Peyer's patch (tissue), 4 donors: ENCODE measurements around the gene ATP2B3.

Experiments used
- POLR2A ChIP-seq, 2 donors: fragments of 450-650 bp; IDR thresholded peaks; one replicate each; pipeline ENCODE4 v1.5.1; 2017; ENCODE audit warnings: antibody characterized with exemption in 2 of 2, mild to moderate bottlenecking in 2 of 2, moderate library complexity in 2 of 2
- TF ChIP-seq, protein P1 (sequence below), 6 experiments: fragments of 450-650 bp in 4 of 6; fragments of 200-600 bp in 2 of 6; sonication (generic) in 1 of 6; IDR thresholded peaks; one replicate each; pipeline ENCODE4 v1.5.1; 2017 to 2019; ENCODE audit warnings: antibody characterized with exemption in 6 of 6, mild to moderate bottlenecking in 3 of 6, moderate library complexity in 1 of 6

DNA sequence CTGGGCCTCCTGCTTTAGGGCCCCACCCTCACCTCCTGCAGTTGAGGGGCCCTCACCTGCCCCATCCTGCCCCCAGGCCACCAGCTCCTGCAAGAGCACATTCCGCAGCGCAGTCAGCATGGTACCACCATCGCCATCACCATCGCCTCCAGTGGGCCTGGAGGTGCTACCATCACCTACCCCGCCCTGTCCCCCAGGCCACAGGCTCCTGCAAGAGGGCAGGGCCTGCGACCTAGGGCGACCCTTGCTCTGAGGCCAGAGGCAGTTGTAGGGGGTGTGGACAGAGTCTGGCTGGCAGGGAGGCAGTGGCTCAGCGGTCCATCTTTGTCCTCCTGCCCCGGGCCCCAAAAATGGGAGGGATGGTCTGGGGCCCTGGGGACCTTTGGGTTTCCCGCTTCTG lies 43.2 kb upstream of the ATP2B3 start:
- no peak for TF ChIP-seq POLR2A (IDR thresholded peaks at IDR 0.05)
- TF ChIP-seq, protein P1, sequence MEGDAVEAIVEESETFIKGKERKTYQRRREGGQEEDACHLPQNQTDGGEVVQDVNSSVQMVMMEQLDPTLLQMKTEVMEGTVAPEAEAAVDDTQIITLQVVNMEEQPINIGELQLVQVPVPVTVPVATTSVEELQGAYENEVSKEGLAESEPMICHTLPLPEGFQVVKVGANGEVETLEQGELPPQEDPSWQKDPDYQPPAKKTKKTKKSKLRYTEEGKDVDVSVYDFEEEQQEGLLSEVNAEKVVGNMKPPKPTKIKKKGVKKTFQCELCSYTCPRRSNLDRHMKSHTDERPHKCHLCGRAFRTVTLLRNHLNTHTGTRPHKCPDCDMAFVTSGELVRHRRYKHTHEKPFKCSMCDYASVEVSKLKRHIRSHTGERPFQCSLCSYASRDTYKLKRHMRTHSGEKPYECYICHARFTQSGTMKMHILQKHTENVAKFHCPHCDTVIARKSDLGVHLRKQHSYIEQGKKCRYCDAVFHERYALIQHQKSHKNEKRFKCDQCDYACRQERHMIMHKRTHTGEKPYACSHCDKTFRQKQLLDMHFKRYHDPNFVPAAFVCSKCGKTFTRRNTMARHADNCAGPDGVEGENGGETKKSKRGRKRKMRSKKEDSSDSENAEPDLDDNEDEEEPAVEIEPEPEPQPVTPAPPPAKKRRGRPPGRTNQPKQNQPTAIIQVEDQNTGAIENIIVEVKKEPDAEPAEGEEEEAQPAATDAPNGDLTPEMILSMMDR (IDR thresholded peaks at IDR 0.05): no peak
